OCI-LY1 (cell line): ENCODE measurements around the gene RFX6.

Source experiments
- H2AFZ ChIP-seq: fragments of 200-600 bp; sonication (generic), shearing (Covaris generic); 2 replicates; pipeline ENCODE4 v1.6.0; 2014; ENCODE audit warnings: antibody characterized with exemption, mild to moderate bottlenecking, low read length
- H3F3A ChIP-seq: fragments of 200-600 bp; sonication (generic), shearing (Covaris generic); 2 replicates; pipeline ENCODE4 v1.6.0; 2014; ENCODE audit warnings: mild to moderate bottlenecking, antibody characterized with exemption, low read length, moderate library complexity; ENCODE audit not compliant: insufficient read depth
- H3K27ac ChIP-seq: fragments of 200-600 bp; sonication (generic); 2 replicates; pipeline ENCODE4 v1.5.1; 2014; ENCODE audit warnings: low read length, mixed run types, mild to moderate bottlenecking, low read depth; ENCODE audit not compliant: poor library complexity, severe bottlenecking
- H3K27me3 ChIP-seq: fragments of 200-600 bp; sonication (generic); 2 replicates; pipeline ENCODE4 v1.6.0; 2014; ENCODE audit warnings: antibody characterized with exemption, mild to moderate bottlenecking, low read length, moderate library complexity; ENCODE audit not compliant: insufficient read depth
- H3K36me3 ChIP-seq: fragments of 200-600 bp; sonication (generic); 2 replicates; pipeline ENCODE4 v1.6.1; 2014; ENCODE audit warnings: mild to moderate bottlenecking, antibody characterized with exemption, low read length, moderate library complexity, mixed read lengths; ENCODE audit not compliant: insufficient read depth
- H3K4me1 ChIP-seq: fragments of 200-600 bp; sonication (generic); 2 replicates; pipeline ENCODE4 v1.5.1; 2014; ENCODE audit warnings: mild to moderate bottlenecking, low read length, moderate library complexity; ENCODE audit not compliant: insufficient read depth, severe bottlenecking
- H3K4me2 ChIP-seq: fragments of 200-600 bp; sonication (generic), shearing (Covaris generic); 2 replicates; pipeline ENCODE4 v1.6.1; 2014; ENCODE audit warnings: low read length
- H3K4me3 ChIP-seq: fragments of 200-600 bp; sonication (generic); 2 replicates; pipeline ENCODE4 v1.5.1; 2014; ENCODE audit warnings: low read length, low read depth, mild to moderate bottlenecking, mixed read lengths; ENCODE audit not compliant: poor library complexity, severe bottlenecking
- H3K79me2 ChIP-seq: fragments of 200-600 bp; shearing (Covaris generic); 2 replicates; pipeline ENCODE4 v1.6.1; 2016; ENCODE audit warnings: mixed run types, low read length, mixed read lengths; ENCODE audit not compliant: insufficient read depth
- H3K9ac ChIP-seq: fragments of 200-600 bp; sonication (generic), shearing (Covaris generic); 2 replicates; pipeline ENCODE4 v1.6.1; 2014; ENCODE audit warnings: mild to moderate bottlenecking, low read length, mixed read lengths
- H3K9me2 ChIP-seq: fragments of 200-600 bp; sonication (generic), shearing (Covaris generic); 2 replicates; pipeline ENCODE4 v1.6.1; 2014; ENCODE audit warnings: low read depth, mild to moderate bottlenecking, low read length, mixed read lengths
- H3K9me3 ChIP-seq: fragments of 200-600 bp; shearing (Covaris generic); 2 replicates; pipeline ENCODE4 v1.6.1; 2014; ENCODE audit warnings: low read length, mixed read lengths
- H4K20me1 ChIP-seq: fragments of 200-600 bp; sonication (generic), shearing (Covaris generic); 2 replicates; pipeline ENCODE4 v1.6.0; 2016; ENCODE audit warnings: mild to moderate bottlenecking, low read length; ENCODE audit not compliant: insufficient read depth
- EZH2 ChIP-seq: fragments of 200-600 bp; sonication (generic), shearing (Covaris generic); IDR thresholded peaks from 2 replicates; pipeline ENCODE4 v1.8.0; 2017; ENCODE audit warnings: borderline replicate concordance, mixed run types, mild to moderate bottlenecking, antibody characterized with exemption, low read length, moderate library complexity, mixed read lengths
- TF ChIP-seq, protein P1 (sequence below): fragments of 200-600 bp; sonication (generic), shearing (Covaris generic); IDR thresholded peaks from 2 replicates; pipeline ENCODE4 v1.5.1; 2017; ENCODE audit warnings: mild to moderate bottlenecking, antibody characterized with exemption, low read length, moderate library complexity, mixed read lengths

The RFX6 gene

DNA sequence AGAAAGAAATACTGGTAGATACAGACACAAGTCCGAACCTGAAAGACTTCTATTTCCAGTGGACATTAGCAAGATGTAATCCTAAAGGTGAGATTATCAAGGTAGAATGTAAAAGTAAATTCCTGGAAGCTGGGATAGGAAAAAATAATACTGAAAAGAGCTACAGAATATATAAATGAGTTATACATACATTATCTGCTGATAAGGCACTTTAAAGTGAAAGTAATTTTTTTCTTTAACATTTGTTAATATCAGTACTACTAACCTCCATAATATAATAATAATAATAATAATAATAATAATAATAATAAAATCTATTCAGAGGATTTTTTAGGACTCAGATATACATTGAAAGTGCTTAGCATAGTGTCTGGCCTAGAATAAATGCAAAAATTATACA lies 102.5 kb downstream of the RFX6 start:
- Histone ChIP-seq H3K27ac (no peak overlapping the region), H3K79me2 (no peaks in the 10 kb centered on the region), H4K20me1 (no peaks in the 10 kb centered on the region), H3K4me1 (no peaks in the 10 kb centered on the region), H3K9me2 (no peaks in the 10 kb centered on the region), H2AFZ (no peak overlapping the region), H3K9me3 (no peaks in the 10 kb centered on the region), H3K27me3 (no peaks in the 10 kb centered on the region), H3K9ac (no peak overlapping the region), H3F3A (no peaks in the 10 kb centered on the region), H3K4me2 (no peak overlapping the region), H3K4me3 (no peak overlapping the region), H3K36me3 (no peaks in the 10 kb centered on the region)
- TF ChIP-seq EZH2 = no peak
- TF ChIP-seq, protein P1, sequence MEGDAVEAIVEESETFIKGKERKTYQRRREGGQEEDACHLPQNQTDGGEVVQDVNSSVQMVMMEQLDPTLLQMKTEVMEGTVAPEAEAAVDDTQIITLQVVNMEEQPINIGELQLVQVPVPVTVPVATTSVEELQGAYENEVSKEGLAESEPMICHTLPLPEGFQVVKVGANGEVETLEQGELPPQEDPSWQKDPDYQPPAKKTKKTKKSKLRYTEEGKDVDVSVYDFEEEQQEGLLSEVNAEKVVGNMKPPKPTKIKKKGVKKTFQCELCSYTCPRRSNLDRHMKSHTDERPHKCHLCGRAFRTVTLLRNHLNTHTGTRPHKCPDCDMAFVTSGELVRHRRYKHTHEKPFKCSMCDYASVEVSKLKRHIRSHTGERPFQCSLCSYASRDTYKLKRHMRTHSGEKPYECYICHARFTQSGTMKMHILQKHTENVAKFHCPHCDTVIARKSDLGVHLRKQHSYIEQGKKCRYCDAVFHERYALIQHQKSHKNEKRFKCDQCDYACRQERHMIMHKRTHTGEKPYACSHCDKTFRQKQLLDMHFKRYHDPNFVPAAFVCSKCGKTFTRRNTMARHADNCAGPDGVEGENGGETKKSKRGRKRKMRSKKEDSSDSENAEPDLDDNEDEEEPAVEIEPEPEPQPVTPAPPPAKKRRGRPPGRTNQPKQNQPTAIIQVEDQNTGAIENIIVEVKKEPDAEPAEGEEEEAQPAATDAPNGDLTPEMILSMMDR = no peak
